Gastroesophageal sphincter (tissue), 3 donors: ENCODE data around the gene HS3ST4.

Experiments used
- EP300 ChIP-seq: sonication (generic); formaldehyde crosslinking; IDR thresholded peaks from one replicate; pipeline ENCODE4 v1.6.1; 2017; ENCODE audit warnings: antibody characterized with exemption, mild to moderate bottlenecking
- POLR2A ChIP-seq, 2 donors: fragments of 450-650 bp; IDR thresholded peaks; one replicate each; pipeline ENCODE4 v1.6.1; 2017; ENCODE audit warnings: antibody characterized with exemption in 2 of 2, mild to moderate bottlenecking in 2 of 2, moderate library complexity in 1 of 2
- TF ChIP-seq, protein P1 (sequence below), 4 experiments: fragments of 200-600 bp in 2 of 4; fragments of 450-650 bp in 2 of 4; sonication (generic) in 1 of 4; IDR thresholded peaks; one replicate each; pipeline ENCODE4 v1.5.1; 2017 to 2019; ENCODE audit warnings: antibody characterized with exemption in 4 of 4, mild to moderate bottlenecking in 2 of 4, moderate library complexity in 2 of 4

DNA sequence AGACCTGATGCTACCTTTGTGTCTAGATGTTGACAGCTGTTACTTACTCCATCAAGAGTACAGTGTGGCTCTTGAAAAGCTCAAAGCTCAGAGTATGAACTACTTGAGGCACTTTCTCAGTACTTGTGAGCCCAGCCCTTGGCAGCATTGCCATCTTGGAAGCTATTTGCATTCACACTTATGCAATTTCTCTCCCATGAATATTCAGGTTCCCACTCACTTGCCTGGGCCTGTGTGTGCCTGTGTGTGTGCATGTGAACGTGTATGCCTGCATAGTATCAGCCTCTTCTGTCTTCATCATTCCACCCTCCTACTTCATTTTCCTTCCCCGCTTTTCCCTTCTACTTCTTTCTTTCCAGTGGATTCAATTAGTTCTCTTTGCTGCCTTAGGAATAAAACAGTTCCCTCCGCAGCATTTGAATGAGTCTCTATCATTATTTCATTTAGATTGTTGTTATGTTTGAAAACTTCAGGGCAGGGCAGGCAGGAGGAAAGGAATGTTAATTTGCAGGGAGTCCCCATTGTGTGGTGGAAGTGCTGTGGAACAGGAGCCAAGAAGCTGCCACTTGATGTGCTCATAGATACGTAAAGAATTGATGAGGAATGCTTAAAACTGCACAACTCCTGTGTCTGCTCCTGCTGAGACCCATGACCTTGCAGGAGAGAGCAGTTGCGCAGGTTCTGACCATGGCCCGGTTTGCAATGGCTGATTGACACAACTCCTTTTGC is 58.9 kb downstream of the HS3ST4 start:
- TF ChIP-seq, protein P1, sequence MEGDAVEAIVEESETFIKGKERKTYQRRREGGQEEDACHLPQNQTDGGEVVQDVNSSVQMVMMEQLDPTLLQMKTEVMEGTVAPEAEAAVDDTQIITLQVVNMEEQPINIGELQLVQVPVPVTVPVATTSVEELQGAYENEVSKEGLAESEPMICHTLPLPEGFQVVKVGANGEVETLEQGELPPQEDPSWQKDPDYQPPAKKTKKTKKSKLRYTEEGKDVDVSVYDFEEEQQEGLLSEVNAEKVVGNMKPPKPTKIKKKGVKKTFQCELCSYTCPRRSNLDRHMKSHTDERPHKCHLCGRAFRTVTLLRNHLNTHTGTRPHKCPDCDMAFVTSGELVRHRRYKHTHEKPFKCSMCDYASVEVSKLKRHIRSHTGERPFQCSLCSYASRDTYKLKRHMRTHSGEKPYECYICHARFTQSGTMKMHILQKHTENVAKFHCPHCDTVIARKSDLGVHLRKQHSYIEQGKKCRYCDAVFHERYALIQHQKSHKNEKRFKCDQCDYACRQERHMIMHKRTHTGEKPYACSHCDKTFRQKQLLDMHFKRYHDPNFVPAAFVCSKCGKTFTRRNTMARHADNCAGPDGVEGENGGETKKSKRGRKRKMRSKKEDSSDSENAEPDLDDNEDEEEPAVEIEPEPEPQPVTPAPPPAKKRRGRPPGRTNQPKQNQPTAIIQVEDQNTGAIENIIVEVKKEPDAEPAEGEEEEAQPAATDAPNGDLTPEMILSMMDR (IDR thresholded peaks at IDR 0.05), result no peak
- TF ChIP-seq POLR2A (IDR thresholded peaks at IDR 0.05), result no peak
- no peak for TF ChIP-seq EP300
